HG03066 (cell line): ENCODE measurements around the gene WDR37.

Experiments
- ATAC-seq: cut with Tn5 transposase; IDR thresholded peaks from one replicate; pipeline ENCODE4 v1.9.1; 2021; ENCODE audit warnings: low read depth; ENCODE audit not compliant: unreplicated experiment

Gene WDR37

DNA sequence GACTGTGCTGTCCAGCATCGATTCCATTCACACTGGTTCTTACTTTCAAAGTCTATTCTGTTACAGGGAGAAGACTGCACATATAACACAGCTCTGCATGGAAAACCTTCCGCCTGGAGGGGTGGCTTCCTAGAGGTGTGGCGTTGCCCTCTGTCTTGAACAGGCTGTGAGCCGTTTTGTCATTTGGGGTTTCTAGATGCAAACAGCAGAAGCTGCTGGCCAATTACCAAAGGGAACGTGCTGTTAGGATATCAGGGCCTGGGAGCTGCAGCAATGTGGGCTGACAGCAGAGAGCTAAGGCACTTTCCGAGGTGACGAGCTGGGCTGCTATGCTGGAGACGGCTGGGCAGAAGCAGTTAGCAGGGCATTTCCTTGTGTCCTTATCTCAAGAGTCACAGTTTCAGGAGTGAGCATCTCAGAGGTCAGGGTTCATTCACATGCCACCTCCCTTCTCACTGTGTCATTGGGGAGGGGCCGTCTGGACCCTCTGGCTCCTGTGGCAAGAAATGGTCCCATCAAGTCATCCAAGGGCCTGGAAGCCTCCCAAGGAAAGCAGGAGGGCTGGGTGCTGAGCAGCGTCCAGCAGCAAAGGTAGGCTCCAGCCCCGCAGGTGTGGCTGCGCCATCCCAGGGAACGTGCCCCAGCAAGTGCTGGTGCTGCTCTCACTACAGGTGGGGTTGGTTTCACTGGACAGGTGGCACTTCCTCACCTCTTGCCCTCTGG lies 106.5 kb downstream of the WDR37 start:
- no peak for ATAC-seq

- no peak for ATAC-seq
These were observed 107.0 kb downstream of the WDR37 start for GRCh38 chr10:1163204-1163660.

GRCh38 chr10:1163831-1164230 lies 107.6 kb downstream of the WDR37 start:
- ATAC-seq, result no peak

DNA sequence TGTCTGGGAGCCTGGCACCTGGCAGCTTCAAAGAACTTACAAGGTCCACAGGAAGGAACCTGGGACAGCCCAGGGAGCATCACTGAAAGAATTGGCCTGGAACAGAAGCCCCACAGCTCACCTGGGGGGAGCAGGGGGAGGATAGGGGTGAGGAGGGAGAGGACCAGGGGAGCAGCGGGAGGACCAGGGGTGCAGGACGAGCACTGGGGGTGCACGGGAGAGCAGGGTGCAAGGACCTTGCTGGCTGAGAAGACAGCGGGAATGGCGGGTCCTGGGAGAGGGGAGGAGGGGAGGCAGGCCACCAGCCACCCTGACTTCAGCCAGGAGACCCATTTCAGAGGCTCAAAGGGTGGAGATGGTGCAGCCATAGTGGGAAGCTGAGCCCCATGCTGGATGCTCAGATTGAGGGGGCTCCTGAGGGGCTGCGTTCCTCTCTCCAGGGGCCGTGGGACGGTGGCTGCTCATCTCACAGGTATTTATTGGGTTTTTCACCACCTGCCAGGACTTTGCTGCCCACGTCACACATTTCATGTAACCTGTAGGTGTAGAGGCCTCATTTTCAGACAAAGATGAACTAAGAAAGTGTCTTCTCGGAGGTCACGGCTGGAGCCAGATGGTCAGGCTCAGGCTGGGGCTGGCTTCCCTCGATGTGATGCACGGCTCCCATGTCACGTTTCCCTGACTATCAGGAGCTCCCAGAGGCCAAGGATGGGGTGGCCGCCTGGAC lies 110.1 kb downstream of the WDR37 start:
- ATAC-seq, result no peak

DNA sequence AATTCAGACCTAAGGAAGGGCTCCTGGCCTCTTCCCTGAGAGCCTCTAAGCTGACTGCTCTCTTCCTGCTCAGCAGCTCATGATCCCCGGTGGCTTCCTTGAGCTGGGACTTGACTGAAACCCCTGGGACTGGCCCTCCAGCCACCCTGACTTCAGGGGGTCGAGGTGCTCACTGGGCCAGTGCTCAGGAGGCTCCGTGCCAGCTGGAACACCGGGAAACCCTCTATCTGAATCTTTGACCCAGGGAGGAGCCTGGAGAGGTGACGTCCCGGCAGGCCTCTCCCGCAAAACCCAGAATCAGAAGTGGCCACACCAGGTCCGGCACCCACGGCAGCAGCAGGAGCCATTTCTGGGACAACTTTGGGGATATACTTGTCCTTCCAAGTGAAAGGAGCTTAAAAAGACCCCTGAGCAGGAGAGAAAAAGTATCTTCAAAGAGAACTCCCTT lies 110.7 kb downstream of the WDR37 start:
- no peak for ATAC-seq

- no peak for ATAC-seq
These were observed 112.6 kb downstream of the WDR37 start for GRCh38 chr10:1168763-1169162.

- no peak for ATAC-seq
These were observed 113.2 kb downstream of the WDR37 start for GRCh38 chr10:1169186-1169885.

GRCh38 chr10:1169981-1170866 lies 114.0 kb downstream of the WDR37 start:
- no peak for ATAC-seq

DNA sequence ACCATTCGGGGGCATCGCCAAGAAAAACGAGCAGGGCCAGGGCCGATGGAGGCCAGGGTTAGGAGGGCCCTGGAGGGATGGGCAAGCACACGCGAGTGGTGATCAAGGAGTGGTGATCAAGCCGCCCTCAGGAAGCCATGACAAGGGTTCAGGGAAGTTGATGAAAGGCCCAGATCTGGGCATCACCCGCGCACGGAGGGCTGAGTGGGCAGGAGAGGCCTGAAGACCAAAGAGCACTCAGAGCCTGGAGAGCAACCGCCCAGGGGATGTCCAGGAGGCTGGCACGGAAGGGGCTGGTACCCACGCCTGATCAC lies 114.6 kb downstream of the WDR37 start:
- ATAC-seq, result no peak

DNA sequence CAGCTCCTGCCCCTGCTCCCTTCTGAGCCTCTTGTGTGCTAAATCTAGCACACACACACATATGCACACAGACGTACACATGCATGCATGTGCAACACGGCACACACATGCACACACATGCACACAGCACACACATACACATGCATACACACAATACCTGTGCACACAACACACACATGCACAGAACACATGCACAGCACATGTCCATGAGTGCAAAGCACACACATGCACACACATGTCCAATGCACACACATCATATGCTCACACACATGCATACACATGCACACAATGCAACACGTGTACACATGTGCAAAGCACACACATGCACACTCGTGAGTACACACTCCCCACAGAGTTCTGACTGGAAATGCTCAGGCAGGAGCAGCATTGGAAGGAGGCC lies 115.0 kb downstream of the WDR37 start:
- no peak for ATAC-seq

- no peak for ATAC-seq
These were observed 115.4 kb downstream of the WDR37 start for GRCh38 chr10:1171586-1171985.

GRCh38 chr10:1172256-1172984 lies 116.2 kb downstream of the WDR37 start:
- ATAC-seq, result no peak

DNA sequence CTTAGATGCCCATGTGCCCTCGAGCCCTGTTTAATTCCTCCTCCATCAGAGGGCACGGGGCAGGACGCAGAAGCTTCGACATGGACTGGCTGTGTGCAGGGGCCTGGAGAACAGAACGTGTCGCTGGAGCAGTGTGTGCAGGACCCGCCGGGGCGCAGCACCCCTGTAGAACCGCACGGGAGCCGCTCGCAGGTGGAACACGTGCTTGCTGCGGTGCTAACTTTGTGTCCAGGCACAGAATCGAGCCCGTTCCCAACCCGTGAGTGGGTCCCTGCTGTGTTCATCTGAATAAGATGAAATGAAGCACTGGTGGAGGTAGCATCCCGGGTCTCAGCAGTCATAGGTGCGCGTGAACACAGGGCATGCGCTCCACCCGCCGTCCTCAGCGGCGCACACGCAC lies 116.9 kb downstream of the WDR37 start:
- ATAC-seq, result no peak

DNA sequence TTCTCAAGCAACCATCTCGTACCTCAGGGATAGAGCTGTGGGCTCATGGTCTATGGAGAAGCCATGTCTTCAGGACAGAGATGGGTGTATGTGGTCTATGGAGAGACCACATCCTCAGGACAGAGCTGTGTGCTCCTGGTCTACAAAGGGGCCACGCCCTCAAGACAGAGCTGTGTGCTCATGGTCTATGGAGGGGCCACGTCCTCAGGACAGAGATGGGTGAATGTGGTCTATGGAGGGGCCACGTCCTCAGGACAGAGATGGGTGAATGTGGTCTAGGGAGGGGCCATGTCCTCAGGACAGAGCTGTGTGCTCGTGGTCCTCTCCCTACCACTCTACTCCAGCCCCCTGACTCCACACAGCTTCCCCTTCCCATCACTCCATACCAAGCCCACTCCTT lies 117.8 kb downstream of the WDR37 start:
- ATAC-seq, result no peak

- no peak for ATAC-seq
These were observed 119.9 kb downstream of the WDR37 start for GRCh38 chr10:1175956-1176565.

DNA sequence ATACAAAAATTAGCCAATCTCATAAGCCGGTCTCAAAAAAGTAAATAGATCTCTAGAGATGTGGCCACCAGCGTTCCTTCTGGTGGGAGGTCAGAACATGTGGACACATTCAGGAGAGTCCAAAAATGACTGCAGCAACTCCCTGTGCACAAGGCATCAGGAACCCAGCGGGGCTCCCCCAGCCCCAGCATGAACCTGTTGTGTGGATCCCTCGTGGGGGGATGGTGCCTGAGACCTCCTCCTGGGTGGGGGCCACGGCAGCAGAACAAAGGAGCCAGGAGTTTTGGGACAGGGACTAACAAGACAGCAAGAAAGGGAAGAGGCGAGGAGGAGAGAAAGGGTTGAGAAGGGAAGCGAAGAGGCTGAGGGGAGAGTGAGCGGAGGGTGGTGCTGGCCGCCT lies 121.8 kb downstream of the WDR37 start:
- no peak for ATAC-seq

DNA sequence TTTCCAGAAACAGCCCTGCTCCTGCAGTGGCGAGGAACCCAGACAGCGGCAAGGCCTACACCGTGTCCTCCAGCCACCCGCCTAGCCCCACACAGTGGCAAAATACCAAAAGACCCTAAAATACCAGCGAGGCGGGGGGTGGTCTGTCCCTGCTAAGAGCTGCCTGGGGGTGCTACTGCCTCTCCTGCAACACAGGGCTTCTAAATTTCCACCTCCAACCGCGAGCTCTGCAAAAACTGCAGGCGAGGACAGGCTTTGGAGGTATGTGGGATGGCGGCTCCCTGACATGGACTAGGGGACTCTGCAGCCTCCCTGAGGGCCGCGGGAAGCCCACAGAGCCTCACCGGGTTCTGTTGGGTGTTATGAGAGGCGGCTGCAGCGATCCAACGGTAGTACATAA lies 122.3 kb downstream of the WDR37 start:
- no peak for ATAC-seq

GRCh38 chr10:1179346-1180070 lies 123.3 kb downstream of the WDR37 start:
- ATAC-seq, result no peak
